ENCODE measurements around the gene FBXO40.

GRCh38 chr3:121624147-121624899 is 31.1 kb downstream of the FBXO40 start:
- TF ChIP-seq CTCF (IDR thresholded peaks at IDR 0.05) = no peak
- TF ChIP-seq POLR2A (IDR thresholded peaks at IDR 0.05) = no peak
- no peak for TF ChIP-seq POLR2AphosphoS5 (IDR thresholded peaks at IDR 0.05; ENCODE audit: insufficient read depth in 1 of 2, low read depth in 1 of 2)

All from vagina (tissue), 2 donors.